ENCODE results near the gene NBPF4.
"Not testable (repeated sequence)": the region's sequence is repeated elsewhere in the genome, so short reads cannot be mapped to it uniquely, and the experiment has no call there.

The NBPF4 gene

DNA sequence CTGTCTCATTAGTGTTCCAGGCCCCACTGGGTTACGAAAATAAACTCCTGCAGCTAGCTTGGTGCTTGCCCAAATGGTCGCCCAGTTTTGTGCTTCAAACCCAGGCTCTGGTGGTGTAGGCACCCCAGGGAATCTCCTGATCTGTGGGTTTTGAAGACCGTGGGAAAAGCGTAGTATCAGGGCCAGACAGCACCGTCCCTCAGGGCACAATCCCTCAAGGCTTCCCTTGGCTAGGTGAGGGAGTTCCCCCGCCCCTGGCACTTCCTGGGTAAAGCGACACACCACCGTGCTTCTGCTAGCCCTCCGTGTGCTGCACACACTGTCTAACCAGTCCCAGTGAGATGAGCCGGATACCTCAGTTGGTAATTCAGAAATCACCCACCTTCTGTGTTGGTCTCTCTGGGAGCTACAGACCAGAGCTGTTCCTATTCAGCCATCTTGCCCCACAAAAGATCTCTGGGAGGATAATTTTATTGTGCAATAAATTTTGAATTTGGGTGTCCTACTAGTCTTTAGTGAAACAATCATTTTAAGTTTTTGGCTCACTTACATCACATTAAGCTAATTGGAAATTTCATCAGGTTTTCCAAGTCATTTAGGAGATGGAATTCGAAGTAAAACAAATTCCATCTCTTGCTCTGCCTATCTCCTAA is 34.3 kb downstream of the NBPF4 start:
- DNase-seq: no peak

DNA sequence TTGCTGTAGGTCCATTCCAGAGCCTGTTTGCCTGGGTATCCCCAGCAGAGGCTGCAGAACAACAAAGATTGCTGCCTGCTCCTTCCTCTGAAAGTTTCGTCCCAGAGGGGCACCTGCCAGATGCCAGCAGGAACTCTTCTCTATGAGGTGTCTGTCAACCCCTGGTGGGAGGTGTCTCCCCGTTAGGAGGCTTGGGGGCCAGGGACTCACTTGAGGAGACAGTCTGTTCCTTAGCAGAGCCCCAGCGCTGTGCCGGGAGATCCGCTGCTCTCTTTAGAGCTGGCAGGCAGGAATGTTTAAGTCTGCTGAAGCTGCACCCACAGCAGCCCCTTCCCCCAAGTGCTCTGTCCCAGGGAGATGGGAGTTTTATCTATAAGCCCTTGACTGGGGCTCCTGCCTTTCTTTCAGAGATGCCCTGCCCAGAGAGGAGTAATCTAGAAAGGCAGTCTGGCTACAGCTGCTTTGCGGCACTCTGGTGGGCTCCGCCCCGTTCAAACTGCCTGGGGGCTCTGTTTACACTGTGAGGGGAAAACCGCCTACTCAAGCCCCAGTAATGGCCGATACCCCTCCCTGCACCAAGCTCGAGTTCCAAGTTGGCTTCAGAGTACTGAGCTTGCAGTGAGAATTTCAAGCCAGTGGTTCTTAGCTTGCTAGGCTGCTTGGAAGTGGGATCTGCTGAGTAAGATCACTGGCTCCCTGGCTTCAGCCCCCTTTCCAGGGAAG is 35.0 kb downstream of the NBPF4 start:
- DNase-seq: no peak

DNA sequence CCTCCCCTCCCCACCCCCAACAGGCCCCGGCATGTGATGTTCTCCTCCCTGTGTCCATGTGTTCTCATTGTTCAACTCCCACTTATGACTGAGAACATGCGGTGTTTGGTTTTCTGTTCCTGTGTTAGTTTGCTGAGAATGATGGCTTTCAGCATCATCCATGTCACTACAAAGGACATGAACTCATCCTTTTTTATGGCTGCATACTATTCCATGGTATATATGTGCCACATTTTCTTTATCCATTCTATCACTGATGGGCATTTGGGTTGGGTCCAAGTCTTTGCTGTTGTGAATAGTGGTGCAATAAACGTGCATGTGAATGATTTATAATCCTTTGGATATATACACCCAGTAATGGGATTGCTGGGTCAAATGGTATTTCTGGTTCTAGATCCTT is 40.3 kb downstream of the NBPF4 start:
- DNase-seq: not testable (repeated sequence)

DNA sequence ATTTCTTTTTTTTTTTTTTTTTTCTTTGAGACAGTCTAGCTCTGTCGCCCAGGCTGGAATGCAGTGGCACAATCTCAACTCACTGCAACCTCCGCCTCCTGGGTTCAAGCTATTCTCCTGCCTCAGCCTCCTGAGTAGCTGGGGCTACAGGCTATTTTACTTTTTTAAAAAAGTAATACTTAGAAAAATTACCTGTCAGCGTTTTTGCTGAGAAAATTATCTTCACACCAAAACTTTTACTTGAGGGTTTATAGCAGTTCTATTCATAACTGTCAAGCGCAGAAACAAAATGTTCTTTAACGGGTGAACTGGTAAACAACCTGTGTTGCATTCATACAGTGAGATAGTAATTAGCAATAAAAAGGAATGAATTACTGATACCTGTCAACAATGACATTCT is 42.2 kb downstream of the NBPF4 start:
- no peak for DNase-seq

DNA sequence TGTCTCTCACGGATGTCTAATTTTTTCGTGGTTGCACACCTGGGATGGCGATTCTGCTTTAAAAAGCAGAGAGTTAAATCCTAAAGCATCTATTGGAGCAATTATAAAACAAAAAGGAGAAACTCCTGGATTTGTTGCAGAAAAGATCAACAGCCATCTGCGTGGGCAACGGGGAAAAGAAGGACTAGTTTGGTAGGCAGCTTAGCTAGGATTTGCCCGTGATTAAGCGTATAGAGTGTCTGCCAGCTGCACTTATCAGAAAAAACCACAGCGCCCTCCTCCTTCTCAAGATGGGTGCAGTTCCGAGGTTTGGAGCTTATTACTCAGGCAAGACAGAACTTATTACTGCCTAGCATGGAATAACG is 43.2 kb downstream of the NBPF4 start:
- DNase-seq: peak; percentile 63

DNA sequence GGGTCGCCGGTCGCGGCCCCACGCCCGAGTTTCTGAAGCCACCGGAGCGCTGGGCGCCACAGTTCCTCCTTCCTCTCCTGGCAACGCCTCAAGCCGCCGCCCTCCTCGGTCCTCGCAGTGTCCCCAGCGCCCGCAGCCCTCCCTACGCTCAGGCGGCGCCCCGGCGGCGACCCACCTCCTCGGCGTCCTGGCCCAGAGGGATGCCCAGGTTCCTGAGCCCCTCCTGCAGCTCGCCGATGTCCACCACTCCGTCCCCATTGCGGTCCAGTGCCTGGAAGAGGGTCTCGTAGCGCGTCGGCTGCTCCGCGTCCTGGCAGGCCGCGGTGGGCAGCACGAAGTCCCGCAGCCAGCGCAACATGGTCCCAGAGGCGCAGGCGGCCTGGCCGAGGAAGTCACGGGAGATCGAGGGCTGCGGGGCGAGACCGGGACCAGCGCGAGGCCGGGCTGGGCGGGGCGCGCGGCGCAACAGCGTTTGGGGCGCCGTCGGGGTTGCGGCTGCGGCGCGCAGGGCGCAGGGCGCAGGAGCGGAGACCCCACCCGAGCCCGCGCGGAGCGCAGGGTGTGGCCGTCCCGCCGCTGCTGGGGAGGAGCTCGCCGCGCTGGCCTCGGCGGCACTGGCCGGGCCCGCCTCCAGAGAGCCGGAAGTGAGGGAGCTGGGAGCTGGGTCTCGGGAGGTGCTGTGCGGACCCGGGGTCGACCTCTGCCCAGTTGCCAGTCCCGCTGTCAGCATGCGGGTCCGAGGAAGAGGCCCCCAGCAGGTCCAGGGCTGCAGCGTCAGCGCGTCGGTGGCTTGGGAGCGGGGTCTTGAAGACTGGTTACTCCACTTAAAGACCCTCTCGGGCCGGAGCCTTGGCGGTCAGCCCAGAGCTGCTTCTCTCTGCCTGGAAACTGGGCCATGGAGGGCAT is 43.8 kb downstream of the NBPF4 start, which contains the start of gene SLC25A24:
Gene SLC25A24 (minus strand): TSS at position 563 of the 906 bp plus-strand sequence. CDS start 205 bp downstream, at position 358.
- DNase-seq: peak; percentile 78

DNA sequence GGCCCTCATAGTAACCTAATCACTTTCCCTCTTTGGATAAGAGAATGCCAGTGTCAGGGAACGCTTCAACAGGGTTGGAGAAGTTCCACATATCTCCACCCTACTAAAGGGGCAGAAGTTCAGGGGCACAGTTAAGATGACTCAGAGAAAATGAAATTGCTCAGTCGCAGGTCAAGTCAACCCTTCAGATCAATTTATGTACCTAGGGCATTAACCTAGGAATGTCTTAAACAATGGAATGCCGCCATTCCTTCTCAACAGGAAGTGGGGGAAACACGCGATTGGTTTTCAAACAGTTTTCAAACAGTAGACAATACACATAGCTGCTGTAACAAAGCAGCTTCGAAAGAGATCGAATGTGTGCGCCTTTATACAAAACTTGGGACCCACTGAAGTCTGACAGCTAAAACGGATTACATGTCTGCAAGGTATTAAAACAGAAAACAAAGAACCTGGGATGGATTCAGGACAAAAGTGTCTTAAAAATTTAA is 44.6 kb downstream of the NBPF4 start:
- peak; percentile 40 for DNase-seq

DNA sequence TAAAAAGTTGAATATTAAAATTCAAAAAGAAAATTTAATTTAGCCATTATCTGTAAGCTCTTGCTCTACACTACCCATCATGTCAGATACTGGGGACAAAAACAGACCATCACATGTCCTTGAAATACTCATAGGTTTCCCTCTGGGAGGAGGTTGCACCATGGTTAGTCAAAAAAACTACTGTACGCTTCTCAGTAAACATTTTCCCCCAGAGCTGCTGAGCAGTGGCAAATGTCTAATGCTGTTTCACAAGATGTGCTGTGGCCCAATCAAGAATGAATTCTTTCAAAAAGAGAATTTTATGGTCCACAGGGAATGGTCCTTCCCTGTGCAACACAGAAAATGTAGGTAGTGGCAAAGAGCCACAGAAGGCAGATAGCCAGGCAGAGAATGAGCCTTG is 49.8 kb downstream of the NBPF4 start:
- DNase-seq: no peak

DNA sequence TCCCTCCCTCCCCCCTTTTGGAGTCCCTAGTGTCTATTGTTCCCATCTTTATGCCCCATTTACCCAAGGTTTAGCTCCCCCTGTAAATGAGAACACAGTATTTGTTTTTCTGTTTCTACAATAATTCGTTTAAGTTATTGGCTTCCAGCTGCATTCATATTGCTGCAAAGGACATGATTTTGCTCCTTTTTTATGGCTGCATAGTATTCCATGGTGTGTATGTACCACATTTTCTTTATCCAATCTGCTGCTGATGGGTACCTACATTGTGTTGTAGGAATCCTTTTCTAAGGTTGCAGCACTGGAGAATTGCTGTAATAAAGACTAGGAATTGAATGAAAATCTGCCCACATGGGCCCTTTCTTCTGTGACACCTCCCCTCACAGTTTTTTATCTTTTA is 50.5 kb downstream of the NBPF4 start:
- no peak for DNase-seq

DNA sequence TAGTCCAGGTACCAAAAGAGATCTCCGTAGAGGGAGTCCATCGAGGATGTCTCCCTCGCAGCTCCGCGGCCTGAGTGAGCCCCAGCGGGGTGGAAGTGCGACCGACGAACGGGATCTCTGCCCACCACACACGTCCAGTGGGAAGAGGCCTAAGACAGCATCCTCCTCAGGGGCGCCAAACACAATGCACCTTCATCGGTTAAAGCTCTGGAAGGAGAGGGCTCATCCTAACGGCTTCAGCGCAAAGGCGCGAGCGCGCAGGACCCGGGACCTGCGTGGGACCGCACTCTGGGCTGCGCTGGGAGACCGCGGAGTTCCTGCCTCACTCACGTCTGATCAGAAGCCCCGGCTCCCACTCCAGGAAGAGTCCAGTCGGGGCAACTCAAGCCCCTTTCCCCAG is 51.3 kb downstream of the NBPF4 start:
- DNase-seq: no peak

DNA sequence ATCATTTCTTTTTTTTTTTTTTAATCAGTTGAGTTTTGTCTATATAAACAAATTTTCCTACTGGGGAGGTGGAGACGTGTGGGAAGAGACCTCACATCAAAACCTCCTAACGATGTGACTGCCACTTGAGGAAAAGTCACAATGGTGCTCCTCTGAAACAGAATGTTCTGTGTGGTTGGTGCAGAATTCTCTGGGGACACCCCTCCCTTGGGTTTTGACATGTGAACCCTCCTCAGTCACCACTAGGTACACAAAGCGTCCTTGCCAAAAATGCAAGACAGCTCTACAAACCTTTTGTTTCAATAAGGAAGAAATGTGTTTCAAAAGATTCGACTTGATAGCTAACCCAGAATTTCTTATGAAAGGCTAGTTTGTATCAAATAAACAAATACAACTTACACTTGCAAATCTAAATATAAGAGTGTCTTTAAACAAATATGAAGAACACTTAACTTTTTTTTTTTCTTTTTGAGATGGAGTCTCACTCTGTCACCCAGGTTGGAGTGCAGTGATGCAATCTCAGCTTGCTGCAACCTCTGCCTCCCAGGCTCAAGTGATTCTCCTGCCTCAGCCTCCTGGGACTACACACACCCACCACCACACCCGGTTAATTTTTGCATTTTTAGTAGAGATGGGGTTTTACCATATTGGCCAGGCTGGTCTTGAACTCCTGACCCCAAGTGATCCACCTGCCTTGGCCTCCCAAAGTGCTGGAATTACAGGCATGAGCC is 53.0 kb downstream of the NBPF4 start:
- DNase-seq: no peak

DNA sequence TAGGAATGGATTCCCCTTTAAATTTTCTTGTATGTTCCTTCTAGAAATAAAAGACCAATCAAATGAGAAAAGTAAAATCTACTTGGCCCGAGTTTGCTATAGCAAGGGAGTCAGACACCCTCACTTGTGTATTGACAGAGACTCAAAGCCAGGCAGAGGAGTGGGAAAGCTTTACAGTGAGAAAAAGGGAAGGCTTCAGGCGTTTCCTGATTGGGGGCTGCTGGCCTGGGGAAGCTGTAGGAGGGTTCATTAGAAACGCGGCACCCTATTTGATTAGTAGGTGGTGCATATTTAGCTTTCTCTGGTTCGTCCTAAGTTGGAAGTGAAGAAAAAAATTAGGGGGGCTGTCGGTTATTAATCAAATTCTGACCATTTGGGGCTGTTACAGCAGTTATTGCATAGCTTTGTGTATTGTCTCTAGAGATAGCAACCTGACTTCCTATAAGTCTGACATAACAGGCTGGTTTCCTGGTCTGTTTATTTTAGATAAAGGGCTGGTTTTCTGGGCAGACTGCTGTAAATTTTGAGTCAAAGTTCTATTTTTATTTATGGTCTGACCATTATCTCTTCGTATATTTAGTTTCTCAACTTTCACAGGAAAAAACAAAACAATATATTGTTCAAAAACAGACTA is 53.8 kb downstream of the NBPF4 start:
- DNase-seq: no peak

DNA sequence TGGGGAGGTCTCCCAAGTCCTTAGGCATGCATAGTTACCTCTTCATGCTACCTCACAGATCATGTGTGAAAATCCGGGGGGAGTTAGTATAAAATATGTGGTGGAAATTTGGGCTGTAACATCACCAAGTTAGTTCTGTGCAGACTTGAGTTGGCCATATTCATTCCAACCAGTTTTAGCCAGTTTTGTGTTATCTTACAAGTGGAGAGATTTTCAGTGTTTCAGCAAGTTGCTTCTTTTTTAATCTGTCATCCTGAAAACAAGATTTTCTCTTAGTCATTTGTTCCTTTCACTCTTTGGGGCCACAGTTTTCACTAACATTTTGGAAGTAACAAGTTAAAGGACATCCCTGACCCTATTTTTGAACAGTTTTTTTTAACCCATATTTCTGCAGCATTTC is 55.1 kb downstream of the NBPF4 start:
- DNase-seq: no peak

DNA sequence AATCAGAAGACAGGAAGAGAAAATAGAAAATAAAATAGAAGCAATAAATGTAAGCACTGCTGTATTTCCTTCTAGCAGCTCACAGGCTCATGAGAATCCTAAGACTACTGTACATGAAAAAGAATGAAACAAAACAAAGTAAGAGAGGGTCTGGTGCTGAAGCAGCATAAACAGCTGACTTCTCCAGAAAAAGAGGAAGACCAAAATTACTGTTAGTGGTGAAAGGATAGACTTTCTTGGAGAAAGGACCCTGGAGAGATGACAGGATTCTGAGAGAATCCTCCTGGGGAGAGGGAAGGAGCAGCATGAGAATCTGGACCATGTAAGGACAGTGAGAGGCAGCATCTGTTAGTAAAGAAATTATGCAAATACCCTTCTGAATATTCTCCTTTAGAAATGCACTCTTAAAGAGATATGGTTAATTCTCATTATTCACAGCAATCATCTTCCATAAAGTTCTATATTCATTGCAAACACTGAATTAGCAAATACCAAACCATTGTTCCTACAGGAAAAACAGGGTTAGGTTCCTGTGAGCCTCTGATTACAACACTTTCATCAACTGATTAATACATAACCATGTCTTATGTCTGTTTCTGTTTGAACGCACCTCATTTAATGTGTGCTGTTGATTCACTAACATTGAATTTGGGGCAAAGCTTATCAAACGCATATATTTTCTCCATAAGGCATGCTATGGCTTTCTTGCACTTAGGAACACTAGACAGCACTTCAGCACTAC is 60.7 kb downstream of the NBPF4 start:
- no peak for DNase-seq

DNA sequence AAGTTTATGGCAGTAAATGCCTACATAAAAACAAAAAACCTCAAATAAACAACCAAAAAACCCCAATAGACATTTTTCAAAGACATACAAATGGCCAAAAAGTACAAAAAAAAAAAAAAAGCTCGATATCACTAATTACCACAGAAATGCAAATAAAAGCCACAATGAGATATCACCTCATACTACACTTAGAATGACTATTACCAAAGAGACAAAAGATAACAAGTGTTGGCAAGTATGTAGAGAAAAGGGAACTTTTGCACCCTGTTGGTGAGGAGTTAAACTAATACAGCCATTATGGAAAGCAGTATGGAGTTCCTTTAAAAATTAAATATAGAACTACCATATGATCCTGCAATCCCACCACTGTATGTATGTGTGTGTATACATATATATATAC is 64.9 kb downstream of the NBPF4 start:
- DNase-seq: no peak
